Stimulated activated naive B cell treated with anti-CD40 and anti-IgM and Interleukin-4, amounts not matched to agents 10 μg/mL and 1 μg/mL and 100 μg/mL, for 72 hours (primary cell): ENCODE measurements around the gene SND1.
"Not testable (repeated sequence)": the region's sequence is repeated elsewhere in the genome, so short reads cannot be mapped to it uniquely, and the experiment has no call there.

Experiments
- ATAC-seq, 2 donors: fragments of 150-1000 bp; cut with Tn5 transposase; replicated peaks; 2 replicates each; pipeline ENCODE4 v1.10.0; 2021; ENCODE audit warnings: moderate library complexity in 1 of 2
- DNase-seq: peaks from one replicate; pipeline ENCODE4 v3.0.0; 2021
- H3K27ac Mint-ChIP-seq: one replicate; pipeline ENCODE4 v1.8.0; 2022; ENCODE audit warnings: mild to moderate bottlenecking, mixed read lengths
- H3K27me3 Mint-ChIP-seq, 2 donors: one replicate each; pipeline ENCODE4 v1.8.0; 2022; ENCODE audit warnings: mixed read lengths in 2 of 2
- H3K36me3 Mint-ChIP-seq, 2 donors: one replicate each; pipeline ENCODE4 v1.8.0; 2022; ENCODE audit warnings: mixed read lengths in 2 of 2, mild to moderate bottlenecking in 1 of 2
- H3K4me1 Mint-ChIP-seq, 2 donors: one replicate each; pipeline ENCODE4 v1.8.0; 2022; ENCODE audit warnings: mixed read lengths in 2 of 2, mild to moderate bottlenecking in 1 of 2
- H3K4me3 Mint-ChIP-seq, 2 donors: one replicate each; pipeline ENCODE4 v1.8.0; 2022; ENCODE audit warnings: mild to moderate bottlenecking in 2 of 2, mixed read lengths in 2 of 2, moderate library complexity in 1 of 2
- H3K9me3 Mint-ChIP-seq, 2 donors: one replicate each; pipeline ENCODE4 v1.8.0; 2022; ENCODE audit warnings: mixed read lengths in 2 of 2, mild to moderate bottlenecking in 1 of 2

The SND1 gene

DNA sequence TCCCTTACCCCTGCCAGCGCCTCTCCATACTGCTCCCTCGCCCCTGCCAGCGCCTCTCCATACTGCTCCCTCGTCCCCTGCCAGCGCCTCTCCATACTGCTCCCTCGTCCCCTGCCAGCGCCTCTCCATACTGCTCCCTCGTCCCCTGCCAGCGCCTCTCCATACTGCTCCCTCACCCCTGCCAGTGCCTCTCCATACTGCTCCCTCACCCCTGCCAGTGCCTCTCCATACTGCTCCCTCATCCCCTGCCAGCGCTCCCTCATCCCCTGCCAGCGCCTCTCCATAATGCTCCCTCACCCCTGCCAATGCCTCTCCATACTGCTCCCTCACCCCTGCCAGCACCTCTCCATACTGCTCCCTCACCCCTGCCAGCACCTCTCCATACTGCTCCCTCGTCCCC, 455.5 kb downstream of the SND1 start:
- H3K4me3 Mint-ChIP-seq, ATAC-seq, H3K27ac Mint-ChIP-seq, H3K27me3 Mint-ChIP-seq, H3K9me3 Mint-ChIP-seq, H3K36me3 Mint-ChIP-seq, DNase-seq: not testable (repeated sequence)
- peaks cover 58 to 81% of the 10 kb centered on the region in 2 donors for H3K4me1 Mint-ChIP-seq

DNA sequence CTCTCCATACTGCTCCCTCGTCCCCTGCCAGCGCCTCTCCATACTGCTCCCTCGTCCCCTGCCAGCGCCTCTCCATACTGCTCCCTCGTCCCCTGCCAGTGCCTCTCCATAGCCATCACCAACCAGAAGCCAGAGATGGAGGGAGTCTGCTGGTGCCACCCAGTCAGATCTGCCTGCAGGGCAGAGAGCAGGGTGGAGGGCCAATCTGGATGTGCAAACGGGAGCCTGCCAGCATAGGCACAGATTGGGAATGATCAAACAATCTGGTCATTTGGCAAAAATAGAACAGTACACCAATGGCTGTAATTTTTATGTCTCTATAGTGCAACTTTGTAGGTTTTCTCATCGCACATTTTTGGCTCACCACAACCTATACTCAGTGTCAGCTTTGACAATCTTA, 456.1 kb downstream of the SND1 start:
- H3K27ac Mint-ChIP-seq: no peak overlapping the region
- no peaks in the 10 kb centered on the region for H3K27me3 Mint-ChIP-seq
- H3K9me3 Mint-ChIP-seq: no peaks in the 10 kb centered on the region
- H3K4me1 Mint-ChIP-seq: peaks cover 63 to 87% of the 10 kb centered on the region in 2 donors
- peaks cover 0 to 4% of the 10 kb centered on the region in 2 donors for H3K36me3 Mint-ChIP-seq
- no peak for DNase-seq
- no peak for ATAC-seq
- H3K4me3 Mint-ChIP-seq: no peak overlapping the region

DNA sequence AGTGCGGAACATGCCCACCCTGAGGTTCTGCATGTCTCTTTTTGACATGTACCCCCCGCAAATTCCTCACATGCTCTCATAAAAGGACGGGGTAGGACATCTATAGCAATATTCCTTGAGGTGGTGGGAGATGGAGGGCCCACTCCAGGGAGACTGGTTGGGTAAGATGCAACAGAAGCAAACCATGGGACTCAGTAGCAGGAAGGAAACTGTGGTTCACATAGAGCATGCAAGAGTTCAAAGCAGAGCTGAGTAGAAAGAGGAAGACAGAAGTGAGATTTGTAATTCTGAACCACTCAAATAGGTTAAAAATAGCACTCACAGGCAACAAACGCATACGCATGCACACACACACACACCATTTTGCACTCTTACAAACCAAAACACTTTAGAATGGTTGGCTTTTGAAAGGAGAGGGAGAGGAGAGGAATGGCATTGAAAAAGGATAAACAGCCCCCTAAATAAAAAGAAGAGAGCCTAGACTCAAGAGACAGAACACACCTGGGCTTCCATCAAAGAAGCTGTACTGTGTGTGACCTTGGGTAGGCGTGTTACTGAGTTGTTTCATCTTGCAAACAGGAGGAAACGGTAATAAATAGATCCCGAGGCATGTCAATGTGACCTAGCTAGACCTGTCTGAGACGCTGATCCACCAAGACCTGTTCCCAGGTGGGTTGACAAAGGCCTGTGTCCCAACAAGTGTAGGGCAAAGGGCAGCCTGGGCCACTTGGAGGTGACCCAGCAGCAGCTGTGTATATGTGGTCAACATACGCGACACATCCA, 456.8 kb downstream of the SND1 start:
- ATAC-seq: peak; percentile 87 to 91
- Mint-ChIP-seq H3K4me3 (peak overlapping the region; percentile 66 to 69), H3K36me3 (no peaks in the 10 kb centered on the region), H3K9me3 (no peaks in the 10 kb centered on the region), H3K27ac (peak overlapping the region; percentile 86), H3K4me1 (peaks cover 58 to 82% of the 10 kb centered on the region in 2 donors), H3K27me3 (no peaks in the 10 kb centered on the region)
- DNase-seq: peak; percentile 24

DNA sequence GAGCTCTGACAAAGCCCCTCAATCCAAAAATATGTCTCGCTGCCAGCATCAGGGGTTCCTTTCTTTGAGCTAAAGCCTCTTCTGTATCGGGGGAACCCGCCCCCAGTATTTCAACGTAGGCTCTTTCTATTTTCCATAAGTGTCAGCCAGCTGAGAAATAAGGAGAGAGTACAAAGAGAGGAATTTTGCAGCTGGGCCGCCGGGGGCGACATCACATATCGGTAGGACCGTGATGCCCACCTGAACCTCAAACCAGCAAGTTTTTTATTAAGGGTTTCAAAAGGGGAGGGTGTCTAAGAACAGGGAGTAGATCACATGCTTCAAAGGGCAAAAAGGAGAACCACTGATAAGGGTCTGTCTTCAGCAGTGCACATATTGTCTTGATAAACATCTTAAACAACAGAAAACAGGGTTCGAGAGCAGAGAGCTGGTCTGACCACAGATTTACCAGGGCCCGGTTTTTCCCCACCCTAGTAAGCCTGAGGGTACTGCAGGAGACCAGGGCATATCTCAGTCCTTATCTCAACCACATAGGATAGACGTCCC, 457.5 kb downstream of the SND1 start:
- not testable (repeated sequence) for ATAC-seq, DNase-seq, H3K9me3 Mint-ChIP-seq, H3K36me3 Mint-ChIP-seq, H3K27me3 Mint-ChIP-seq, H3K4me3 Mint-ChIP-seq
- Mint-ChIP-seq H3K27ac (peak overlapping the region; percentile 86), H3K4me1 (peaks cover 57 to 78% of the 10 kb centered on the region in 2 donors)

DNA sequence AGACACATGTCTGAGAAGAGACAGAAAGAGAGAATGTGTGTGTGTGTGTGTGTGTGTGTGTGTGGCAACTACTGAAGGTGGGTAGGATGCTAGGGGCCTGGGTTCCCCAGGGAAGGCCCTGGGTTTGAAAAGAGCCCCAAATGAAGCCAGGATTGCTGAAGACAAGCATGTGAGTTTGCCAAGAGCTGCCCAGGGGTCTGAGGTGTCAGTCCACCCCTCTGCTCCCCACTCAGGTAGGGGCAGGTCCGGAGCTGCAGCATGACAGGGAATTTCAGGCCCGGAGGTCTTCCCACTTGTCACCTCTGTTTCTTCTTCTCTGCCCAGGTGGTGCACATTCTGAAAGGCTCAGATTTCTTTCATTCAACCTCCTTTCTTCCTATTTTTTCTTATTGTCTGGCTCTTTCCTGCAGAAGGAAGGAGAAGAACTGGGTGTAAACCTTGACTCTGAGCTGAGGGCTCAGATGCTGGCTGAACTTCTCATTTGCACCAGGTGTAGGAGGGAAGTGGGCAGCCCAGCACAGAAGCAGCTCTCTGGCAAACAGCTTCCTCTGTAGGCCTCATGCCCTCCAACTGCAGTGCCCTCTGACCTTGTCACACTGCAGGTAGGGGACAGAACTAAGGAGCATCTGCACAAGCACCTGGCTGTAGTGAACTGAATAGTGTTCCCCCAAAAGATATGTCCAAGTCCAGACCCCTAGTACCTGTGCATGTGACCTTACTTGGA, 458.8 kb downstream of the SND1 start:
- DNase-seq (no peak), ATAC-seq (no peak)
- H3K4me1 Mint-ChIP-seq: peaks cover 52 to 67% of the 10 kb centered on the region in 2 donors
- peaks cover 0 to 3% of the 10 kb centered on the region in 2 donors for H3K9me3 Mint-ChIP-seq
- H3K4me3 Mint-ChIP-seq: peak overlapping the region in 1 of 2 donors; percentile 10
- no peaks in the 10 kb centered on the region for H3K36me3 Mint-ChIP-seq
- H3K27ac Mint-ChIP-seq: no peak overlapping the region
- no peaks in the 10 kb centered on the region for H3K27me3 Mint-ChIP-seq

DNA sequence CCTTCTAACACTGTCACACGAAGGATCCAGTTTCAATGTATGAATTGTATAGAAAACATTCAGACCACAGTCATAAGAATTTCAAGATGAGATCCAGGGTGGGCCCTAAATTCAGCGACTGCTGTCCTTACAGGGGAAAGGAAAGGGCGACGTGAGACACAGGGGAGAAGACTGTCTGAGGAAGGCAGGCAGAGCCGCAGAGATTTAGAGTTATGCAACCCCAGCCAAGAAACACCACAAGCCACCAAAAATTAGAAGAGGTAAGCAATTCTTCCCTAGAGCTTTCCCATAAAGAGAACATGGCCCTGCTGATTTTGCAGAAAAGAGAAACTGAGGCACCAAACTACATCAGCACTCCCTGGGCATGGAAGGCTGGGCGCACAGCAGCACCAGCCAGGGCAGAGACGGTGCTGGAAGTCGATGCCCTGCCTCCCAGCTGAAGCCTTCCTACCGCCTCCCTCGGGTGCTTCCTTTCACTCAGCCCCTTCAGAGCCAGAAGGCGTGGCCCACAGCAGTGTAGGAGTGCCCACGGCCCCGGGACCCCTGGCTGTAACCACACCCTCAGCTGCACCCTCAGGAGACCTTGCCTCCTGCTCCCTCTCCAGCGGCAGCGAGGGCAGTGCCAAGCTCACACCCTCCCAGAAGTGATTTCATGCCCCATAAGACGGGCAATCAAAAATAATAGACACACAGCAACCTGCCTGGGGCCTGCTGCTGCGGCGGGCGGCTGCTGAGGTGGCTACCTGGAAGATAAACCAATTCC, 460.2 kb downstream of the SND1 start:
- peaks cover 0 to 3% of the 10 kb centered on the region in 2 donors for H3K9me3 Mint-ChIP-seq
- no peaks in the 10 kb centered on the region for H3K36me3 Mint-ChIP-seq
- DNase-seq (no peak), ATAC-seq (no peak)
- H3K4me3 Mint-ChIP-seq: peak overlapping the region; percentile 17 to 52
- peaks cover 51 to 64% of the 10 kb centered on the region in 2 donors for H3K4me1 Mint-ChIP-seq
- H3K27ac Mint-ChIP-seq: peak overlapping the region; percentile 63
- H3K27me3 Mint-ChIP-seq: no peaks in the 10 kb centered on the region

DNA sequence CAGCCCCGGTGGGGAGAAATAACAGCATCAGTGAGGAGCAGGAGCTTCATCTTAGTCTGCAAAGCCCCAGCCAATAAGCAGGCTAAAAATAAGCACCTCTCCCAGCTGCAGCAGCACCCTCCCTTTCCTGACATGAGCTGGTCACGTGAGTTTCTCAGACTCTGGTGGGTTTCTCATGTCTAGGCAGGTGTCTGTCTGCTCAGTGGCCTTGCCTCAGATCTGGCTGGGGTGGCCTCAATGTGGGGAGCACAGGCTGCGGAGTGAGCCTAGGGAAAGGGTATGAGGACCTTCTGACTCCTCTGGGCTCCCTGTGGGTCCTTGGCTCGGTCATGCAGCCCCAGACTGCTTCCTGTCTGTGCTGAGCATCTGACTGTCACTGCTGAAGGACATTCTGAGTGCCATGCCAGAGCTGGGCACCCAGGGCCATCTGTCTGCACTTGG, 460.8 kb downstream of the SND1 start:
- peak; percentile 14 to 17 for ATAC-seq
- peaks cover 52 to 64% of the 10 kb centered on the region in 2 donors for H3K4me1 Mint-ChIP-seq
- no peaks in the 10 kb centered on the region for H3K27me3 Mint-ChIP-seq
- peaks cover 0 to 3% of the 10 kb centered on the region in 2 donors for H3K9me3 Mint-ChIP-seq
- DNase-seq: no peak
- H3K36me3 Mint-ChIP-seq: no peaks in the 10 kb centered on the region
- peak overlapping the region; percentile 63 for H3K27ac Mint-ChIP-seq
- H3K4me3 Mint-ChIP-seq: peak overlapping the region in 1 of 2 donors; percentile 52

DNA sequence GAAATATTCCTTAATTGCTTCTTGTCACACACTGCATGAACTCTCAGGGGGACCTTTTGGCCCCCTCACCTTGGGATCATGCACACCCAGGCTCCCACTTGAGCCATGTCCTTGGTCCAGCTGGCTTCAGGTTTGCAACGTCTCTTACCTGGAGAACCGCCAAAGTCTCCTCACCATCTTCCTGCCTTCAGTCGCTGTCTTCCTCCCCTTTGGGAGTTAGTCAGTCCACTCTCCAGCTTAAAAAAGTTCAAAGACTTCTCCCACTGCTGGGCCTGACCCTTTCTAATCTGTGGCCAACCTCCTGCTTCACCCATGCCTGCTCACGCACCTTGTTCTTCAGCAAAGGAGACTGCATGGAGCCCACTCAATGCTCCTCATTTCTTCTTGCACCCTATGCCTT, 461.8 kb downstream of the SND1 start:
- H3K4me3 Mint-ChIP-seq: no peak overlapping the region
- no peaks in the 10 kb centered on the region for H3K27me3 Mint-ChIP-seq
- DNase-seq: no peak
- H3K4me1 Mint-ChIP-seq: peaks cover 52 to 65% of the 10 kb centered on the region in 2 donors
- peaks cover 0 to 3% of the 10 kb centered on the region in 2 donors for H3K9me3 Mint-ChIP-seq
- H3K36me3 Mint-ChIP-seq: no peaks in the 10 kb centered on the region
- no peak for ATAC-seq
- no peak overlapping the region for H3K27ac Mint-ChIP-seq

DNA sequence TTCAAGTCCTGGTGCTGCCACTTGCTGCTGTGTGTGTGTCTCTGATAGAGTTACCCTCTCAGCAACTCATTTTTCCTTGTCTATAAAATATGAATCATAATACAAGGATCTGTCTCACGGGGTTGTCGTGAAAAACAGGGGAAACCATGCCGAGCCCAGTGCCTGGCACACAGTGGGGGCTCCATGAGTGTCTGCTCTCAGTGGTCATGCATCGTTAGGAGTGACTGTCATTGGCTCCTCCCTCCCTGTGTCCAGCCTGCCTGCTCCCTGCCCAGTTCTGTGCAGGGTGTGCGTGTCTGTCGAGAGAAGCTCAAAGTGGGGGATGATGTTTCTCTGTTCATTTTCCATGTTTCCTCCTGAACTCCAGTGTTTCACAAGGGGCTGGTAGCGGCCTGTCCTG, 462.8 kb downstream of the SND1 start:
- H3K27ac Mint-ChIP-seq: no peak overlapping the region
- H3K9me3 Mint-ChIP-seq: peaks cover 0 to 3% of the 10 kb centered on the region in 2 donors
- H3K4me1 Mint-ChIP-seq: peaks cover 48 to 60% of the 10 kb centered on the region in 2 donors
- H3K27me3 Mint-ChIP-seq: no peaks in the 10 kb centered on the region
- no peak overlapping the region for H3K4me3 Mint-ChIP-seq
- ATAC-seq (no peak), DNase-seq (no peak)
- H3K36me3 Mint-ChIP-seq: no peaks in the 10 kb centered on the region

DNA sequence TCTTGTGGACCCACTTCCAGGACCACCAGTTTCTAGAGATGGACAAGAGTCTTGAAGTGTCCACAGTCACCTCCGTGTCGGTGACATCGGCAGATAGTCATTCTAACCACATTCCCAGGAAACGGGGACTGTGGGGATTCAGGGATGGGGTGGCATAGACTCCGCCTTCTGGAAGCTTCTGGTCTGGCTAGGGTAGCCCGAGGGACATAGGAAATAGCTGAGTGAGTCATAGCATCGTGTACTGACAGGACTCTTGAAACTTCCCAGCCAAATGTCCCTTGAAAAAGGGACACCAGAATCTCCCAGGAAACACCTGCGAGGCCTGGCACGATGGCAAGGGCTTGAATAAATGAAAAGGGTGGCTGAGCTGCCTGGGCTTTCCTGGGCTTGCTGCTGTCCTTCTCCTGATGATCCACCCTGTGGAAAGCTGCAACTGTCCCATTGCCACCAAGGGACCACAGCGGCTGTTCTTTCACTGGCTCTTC, 463.4 kb downstream of the SND1 start:
- Mint-ChIP-seq H3K36me3 (no peaks in the 10 kb centered on the region), H3K4me3 (no peak overlapping the region), H3K27ac (no peak overlapping the region), H3K27me3 (no peaks in the 10 kb centered on the region), H3K4me1 (peaks cover 45 to 54% of the 10 kb centered on the region in 2 donors), H3K9me3 (peaks cover 0 to 3% of the 10 kb centered on the region in 2 donors)
- DNase-seq: no peak
- ATAC-seq: no peak

DNA sequence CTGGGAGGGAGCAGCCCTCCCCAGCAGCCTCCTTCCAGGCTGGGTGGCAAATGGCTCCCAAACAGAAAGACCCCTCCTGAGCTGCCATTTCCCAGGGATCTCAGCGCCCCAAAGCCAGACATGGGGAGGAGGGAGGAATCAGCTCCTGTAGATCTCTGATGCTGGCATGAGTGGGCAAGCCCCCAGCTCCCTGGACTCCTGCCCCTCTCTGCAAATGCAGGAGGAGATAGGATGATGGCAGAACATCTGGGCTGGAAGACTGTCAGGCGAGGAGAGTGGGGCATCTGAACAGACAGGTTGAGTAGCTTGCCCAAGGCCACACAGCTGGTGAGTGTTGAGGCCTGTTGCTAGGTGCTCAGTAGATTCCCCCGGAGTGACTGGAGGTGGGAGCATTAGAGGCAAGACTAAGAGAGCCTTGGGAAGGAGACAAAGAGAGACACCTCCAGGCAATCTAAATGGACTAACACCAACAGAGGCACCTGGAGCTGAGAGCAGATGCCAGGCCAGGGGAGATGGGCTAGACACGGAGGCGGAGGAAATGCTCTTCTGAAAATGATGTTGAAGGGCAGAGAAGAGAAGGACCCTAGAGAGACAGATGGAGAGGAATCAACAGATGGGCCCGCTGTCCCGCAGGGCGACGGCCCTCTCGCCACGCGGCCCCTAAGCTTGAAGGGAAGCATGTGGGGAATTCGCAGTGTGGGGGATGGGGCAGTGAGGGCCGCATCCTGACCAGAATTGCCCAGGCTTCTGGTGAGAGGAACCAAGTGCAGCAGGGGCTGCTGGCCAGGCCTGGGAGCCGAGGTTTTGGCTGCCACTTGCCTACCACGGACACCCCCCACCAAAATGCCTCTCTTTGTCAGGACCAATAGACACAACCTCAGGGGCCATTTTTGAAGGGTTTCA, 464.1 kb downstream of the SND1 start:
- H3K4me1 Mint-ChIP-seq: peaks cover 40 to 47% of the 10 kb centered on the region in 2 donors
- no peak for ATAC-seq
- no peak for DNase-seq
- H3K36me3 Mint-ChIP-seq: no peaks in the 10 kb centered on the region
- H3K27me3 Mint-ChIP-seq: no peaks in the 10 kb centered on the region
- H3K27ac Mint-ChIP-seq: peak overlapping the region; percentile 6
- no peak overlapping the region for H3K4me3 Mint-ChIP-seq
- peaks cover 0 to 3% of the 10 kb centered on the region in 2 donors for H3K9me3 Mint-ChIP-seq

DNA sequence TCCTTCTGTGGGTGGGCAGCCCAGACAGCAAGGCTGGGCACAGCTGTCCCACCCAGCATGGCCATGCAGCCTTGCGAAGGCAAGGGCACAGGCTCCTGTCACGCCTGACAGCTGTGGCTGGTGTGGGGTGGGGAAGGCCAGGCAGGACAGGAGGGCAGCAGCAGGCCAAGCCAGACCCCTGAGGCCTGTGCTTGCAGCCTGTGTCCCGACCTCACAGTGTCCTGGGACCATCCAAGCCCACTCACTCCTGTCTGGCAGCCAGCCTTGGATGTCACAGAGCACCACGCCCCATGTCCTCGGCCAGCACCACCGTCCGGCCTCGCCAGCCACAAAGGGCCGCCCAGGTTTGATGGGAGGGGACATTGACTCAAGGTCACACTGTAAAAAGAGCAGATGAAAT, 464.7 kb downstream of the SND1 start:
- Mint-ChIP-seq H3K27ac (no peak overlapping the region), H3K4me1 (peaks cover 34 to 41% of the 10 kb centered on the region in 2 donors), H3K4me3 (no peak overlapping the region), H3K9me3 (peaks cover 0 to 3% of the 10 kb centered on the region in 2 donors), H3K27me3 (no peaks in the 10 kb centered on the region), H3K36me3 (no peaks in the 10 kb centered on the region)
- ATAC-seq (no peak), DNase-seq (no peak)

DNA sequence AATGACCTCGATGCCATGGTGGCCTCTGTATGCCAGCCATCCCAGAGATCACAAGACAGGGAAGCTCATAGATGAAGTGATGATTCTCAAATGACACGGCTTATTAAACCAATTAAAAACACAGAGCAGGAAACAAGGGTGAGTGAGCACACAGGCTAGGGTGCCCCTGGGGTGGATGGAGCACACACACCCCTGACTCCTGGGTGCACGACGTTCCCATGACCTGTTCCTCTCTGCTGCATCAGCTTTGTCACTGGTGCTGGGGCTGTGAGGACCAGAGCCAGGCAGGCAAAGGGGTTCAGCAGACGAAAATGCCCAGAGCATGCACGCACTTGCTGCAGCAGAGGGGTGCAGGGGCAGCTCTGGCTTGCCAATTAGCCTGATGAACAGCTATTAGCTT, 465.7 kb downstream of the SND1 start:
- ATAC-seq (peak; percentile 37 to 47), DNase-seq (no peak)
- H3K27me3 Mint-ChIP-seq: no peaks in the 10 kb centered on the region
- H3K4me1 Mint-ChIP-seq: peaks cover 25 to 31% of the 10 kb centered on the region in 2 donors
- H3K27ac Mint-ChIP-seq: peak overlapping the region; percentile 25
- H3K9me3 Mint-ChIP-seq: peaks cover 0 to 3% of the 10 kb centered on the region in 2 donors
- H3K36me3 Mint-ChIP-seq: no peaks in the 10 kb centered on the region
- no peak overlapping the region for H3K4me3 Mint-ChIP-seq
